Measurements from ENCODE around the gene IL10RA.
"Not testable (repeated sequence)": the region's sequence is repeated elsewhere in the genome, so short reads cannot be mapped to it uniquely, and the experiment has no call there.

IL10RA gene

GRCh38 chr11:117993988-117994745 lies 8.0 kb downstream of the IL10RA start:
- DNase-seq = no peak

- no peak for DNase-seq
These were observed 9.3 kb downstream of the IL10RA start for GRCh38 chr11:117995472-117995871.

- DNase-seq = no peak
These were observed 9.9 kb downstream of the IL10RA start for GRCh38 chr11:117996058-117996457.

GRCh38 chr11:117997406-117997805 lies 11.2 kb downstream of the IL10RA start:
- DNase-seq = no peak

DNA sequence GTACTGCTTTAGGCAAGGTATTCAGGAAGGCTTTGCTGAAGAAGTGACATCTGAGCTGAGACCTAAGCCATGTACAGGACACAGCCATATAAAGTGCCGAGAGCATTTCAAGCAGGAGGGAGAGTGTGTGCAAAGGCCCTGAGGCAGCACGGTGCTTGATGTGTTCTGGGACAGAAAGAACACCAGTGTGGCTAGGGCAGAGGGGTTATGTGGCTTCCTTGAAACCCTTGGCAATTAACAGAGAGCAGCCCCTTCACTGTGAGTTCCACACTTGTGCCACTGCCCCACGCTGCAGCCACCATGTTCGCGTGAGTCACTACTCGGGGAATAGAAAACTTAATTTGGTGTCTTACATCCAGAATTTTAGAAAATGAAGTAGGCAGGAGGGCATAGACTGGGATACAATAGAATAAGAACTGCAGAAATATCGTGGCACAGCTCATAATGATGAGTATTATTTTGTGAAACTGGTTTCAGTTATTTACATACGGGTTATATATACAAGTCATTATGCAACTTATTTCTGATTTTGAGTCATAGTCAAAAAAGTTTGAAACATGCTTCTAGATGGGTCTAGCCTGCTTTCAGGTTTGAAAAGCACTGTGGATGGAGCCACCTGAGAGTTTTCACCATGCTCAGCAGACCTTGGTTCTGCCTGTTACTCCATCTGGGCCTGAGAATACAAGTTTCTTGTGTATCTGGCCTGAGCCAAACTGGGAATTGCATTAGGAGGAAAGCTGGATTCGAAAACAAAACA lies 11.8 kb downstream of the IL10RA start:
- DNase-seq = no peak

DNA sequence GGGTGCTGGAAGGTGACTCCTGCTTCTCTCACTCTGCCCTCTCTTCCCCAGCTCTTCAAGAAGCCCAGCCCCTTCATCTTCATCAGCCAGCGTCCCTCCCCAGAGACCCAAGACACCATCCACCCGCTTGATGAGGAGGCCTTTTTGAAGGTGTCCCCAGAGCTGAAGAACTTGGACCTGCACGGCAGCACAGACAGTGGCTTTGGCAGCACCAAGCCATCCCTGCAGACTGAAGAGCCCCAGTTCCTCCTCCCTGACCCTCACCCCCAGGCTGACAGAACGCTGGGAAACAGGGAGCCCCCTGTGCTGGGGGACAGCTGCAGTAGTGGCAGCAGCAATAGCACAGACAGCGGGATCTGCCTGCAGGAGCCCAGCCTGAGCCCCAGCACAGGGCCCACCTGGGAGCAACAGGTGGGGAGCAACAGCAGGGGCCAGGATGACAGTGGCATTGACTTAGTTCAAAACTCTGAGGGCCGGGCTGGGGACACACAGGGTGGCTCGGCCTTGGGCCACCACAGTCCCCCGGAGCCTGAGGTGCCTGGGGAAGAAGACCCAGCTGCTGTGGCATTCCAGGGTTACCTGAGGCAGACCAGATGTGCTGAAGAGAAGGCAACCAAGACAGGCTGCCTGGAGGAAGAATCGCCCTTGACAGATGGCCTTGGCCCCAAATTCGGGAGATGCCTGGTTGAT lies 12.6 kb downstream of the IL10RA start:
- no peak for DNase-seq

DNA sequence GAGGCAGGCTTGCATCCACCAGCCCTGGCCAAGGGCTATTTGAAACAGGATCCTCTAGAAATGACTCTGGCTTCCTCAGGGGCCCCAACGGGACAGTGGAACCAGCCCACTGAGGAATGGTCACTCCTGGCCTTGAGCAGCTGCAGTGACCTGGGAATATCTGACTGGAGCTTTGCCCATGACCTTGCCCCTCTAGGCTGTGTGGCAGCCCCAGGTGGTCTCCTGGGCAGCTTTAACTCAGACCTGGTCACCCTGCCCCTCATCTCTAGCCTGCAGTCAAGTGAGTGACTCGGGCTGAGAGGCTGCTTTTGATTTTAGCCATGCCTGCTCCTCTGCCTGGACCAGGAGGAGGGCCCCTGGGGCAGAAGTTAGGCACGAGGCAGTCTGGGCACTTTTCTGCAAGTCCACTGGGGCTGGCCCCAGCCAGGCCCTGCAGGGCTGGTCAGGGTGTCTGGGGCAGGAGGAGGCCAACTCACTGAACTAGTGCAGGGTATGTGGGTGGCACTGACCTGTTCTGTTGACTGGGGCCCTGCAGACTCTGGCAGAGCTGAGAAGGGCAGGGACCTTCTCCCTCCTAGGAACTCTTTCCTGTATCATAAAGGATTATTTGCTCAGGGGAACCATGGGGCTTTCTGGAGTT lies 13.3 kb downstream of the IL10RA start:
- DNase-seq = no peak

DNA sequence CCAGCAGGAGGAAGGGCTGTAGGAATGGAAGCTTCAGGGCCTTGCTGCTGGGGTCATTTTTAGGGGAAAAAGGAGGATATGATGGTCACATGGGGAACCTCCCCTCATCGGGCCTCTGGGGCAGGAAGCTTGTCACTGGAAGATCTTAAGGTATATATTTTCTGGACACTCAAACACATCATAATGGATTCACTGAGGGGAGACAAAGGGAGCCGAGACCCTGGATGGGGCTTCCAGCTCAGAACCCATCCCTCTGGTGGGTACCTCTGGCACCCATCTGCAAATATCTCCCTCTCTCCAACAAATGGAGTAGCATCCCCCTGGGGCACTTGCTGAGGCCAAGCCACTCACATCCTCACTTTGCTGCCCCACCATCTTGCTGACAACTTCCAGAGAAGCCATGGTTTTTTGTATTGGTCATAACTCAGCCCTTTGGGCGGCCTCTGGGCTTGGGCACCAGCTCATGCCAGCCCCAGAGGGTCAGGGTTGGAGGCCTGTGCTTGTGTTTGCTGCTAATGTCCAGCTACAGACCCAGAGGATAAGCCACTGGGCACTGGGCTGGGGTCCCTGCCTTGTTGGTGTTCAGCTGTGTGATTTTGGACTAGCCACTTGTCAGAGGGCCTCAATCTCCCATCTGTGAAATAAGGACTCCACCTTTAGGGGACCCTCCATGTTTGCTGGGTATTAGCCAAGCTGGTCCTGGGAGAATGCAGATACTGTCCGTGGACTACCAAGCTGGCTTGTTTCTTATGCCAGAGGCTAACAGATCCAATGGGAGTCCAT lies 14.1 kb downstream of the IL10RA start:
- DNase-seq = no peak

- DNase-seq = no peak
These were observed 14.6 kb downstream of the IL10RA start for GRCh38 chr11:118000850-118001228.

GRCh38 chr11:118001494-118001971 lies 15.3 kb downstream of the IL10RA start:
- DNase-seq = no peak

- no peak for DNase-seq
These were observed 15.9 kb downstream of the IL10RA start for GRCh38 chr11:118002010-118002540.

DNA sequence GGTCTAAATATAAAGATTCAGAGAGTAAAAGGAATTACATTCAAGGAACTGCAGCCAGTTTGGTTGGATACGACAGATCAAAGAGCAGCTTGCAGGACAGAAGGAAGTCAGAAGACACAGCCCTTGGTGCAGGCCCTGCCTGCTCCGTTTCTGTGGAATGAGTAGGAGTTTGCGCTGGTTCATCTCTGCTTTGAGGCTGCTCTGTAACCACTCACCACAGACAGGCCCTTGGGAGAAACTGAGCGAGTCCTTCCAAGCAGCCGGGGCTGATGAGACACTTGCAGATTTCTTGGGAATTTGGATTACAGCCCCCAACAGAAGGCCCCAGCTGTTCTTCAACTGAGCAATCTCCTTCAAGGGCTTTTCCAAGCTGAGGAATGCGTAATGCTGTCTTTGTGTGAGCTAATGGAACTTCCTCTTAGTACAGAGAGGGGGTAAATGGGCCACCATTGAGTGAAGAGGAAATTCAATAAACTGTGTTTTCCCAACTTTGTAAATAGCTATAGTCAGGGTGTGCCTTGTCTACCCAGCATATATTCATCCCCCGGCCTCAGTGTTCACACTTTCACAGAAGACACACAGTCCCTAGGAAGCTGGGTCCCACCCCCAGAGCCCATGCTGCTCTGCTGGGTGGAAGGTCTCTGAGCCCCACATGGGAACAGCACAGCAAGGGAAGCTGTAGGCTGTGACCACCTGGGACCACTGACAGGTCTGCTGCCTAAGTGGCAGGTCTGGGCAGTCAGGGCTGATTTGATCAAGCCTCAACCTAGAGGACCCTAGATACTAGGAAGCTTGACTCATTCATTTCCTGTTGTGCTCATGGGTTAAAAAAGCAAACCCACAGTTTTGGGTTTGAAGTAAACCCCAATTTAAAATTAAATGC lies 16.6 kb downstream of the IL10RA start:
- no peak for DNase-seq

GRCh38 chr11:118003456-118003855 lies 17.3 kb downstream of the IL10RA start:
- DNase-seq = no peak

GRCh38 chr11:118004543-118005223 lies 18.5 kb downstream of the IL10RA start:
- no peak for DNase-seq

- no peak for DNase-seq
These were observed 19.3 kb downstream of the IL10RA start for GRCh38 chr11:118005224-118006152.

GRCh38 chr11:118006153-118006534 lies 19.9 kb downstream of the IL10RA start:
- DNase-seq = no peak

GRCh38 chr11:118007040-118007439 lies 20.8 kb downstream of the IL10RA start:
- DNase-seq = no peak

- DNase-seq = not testable (repeated sequence)
These were observed 21.5 kb downstream of the IL10RA start for GRCh38 chr11:118007563-118008270.
